Large intestine (tissue), 3 donors: ENCODE data around the gene ROR2. TPM values are rescaled to one million over a fixed set of nuclear protein-coding genes. Genes with fewer than 3 reads are reported as not detected.

ENCODE experiments used
- DNase-seq, 2 donors: peaks; one replicate each; pipeline versions ENCODE4 v3.0.0 to v3.0.0-alpha.2; 2013
- H3K27ac ChIP-seq: one replicate; pipeline ENCODE4 v1.5.1; 2013; ENCODE audit warnings: low read length
- H3K27me3 ChIP-seq: 2 replicates; pipeline ENCODE4 v1.6.1; 2013; ENCODE audit warnings: low read length; ENCODE audit not compliant: control insufficient read depth, insufficient read depth
- H3K36me3 ChIP-seq: 2 replicates; pipeline ENCODE4 v1.6.1; 2013; ENCODE audit warnings: low read length; ENCODE audit not compliant: control insufficient read depth, insufficient read depth
- H3K4me1 ChIP-seq: one replicate; pipeline ENCODE4 v1.6.1; 2013; ENCODE audit warnings: low read length; ENCODE audit not compliant: control insufficient read depth, insufficient read depth
- H3K4me3 ChIP-seq: one replicate; pipeline ENCODE4 v1.5.1; 2013; ENCODE audit warnings: low read length
- H3K9me3 ChIP-seq: one replicate; pipeline ENCODE4 v1.6.1; 2013; ENCODE audit warnings: mild to moderate bottlenecking, low read depth, low read length, moderate library complexity; ENCODE audit not compliant: control insufficient read depth
- WGBS: methylation state at CpG from one replicate; pipeline ENCODE4 v1.1.5; 2013; ENCODE audit warnings: low lambda C conversion rate; ENCODE audit not compliant: insufficient coverage; 5-methylcytosine and 5-hydroxymethylcytosine counted together
- polyA plus RNA-seq: library from polyadenylated mRNA; unstranded; fragments of 120-200 nt; gene quantifications from one replicate; pipeline ENCODE4 v1.2.1, GENCODE V29; 2013

The ROR2 gene
- polyA plus RNA-seq, 1 donor: 17.5 TPM

DNA sequence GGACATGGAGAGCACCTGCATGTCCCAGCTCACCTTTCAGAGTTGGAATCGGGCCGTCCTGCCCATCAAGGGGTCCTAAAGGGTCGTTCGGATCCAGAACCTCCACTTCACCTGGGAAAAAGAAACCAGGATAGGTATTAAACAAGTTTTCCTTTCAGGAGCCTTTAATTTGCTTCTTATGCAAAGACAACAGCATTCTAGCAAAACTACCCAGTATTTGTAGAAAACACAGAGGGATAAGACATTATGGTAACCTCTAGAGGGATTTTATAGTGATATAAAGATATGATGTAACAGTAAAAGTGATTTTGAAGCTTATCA, 174.4 kb downstream of the ROR2 start:
- H3K9me3 ChIP-seq: no peaks in the 10 kb centered on the region
- no peak for DNase-seq
- H3K27me3 ChIP-seq: no peaks in the 10 kb centered on the region
- WGBS: no CpG with 5 or more reads among the region's 4 CpGs
- no peak overlapping the region for H3K4me3 ChIP-seq
- no peak overlapping the region for H3K27ac ChIP-seq
- H3K4me1 ChIP-seq: peaks cover 7% of the 10 kb centered on the region
- H3K36me3 ChIP-seq: no peaks in the 10 kb centered on the region

DNA sequence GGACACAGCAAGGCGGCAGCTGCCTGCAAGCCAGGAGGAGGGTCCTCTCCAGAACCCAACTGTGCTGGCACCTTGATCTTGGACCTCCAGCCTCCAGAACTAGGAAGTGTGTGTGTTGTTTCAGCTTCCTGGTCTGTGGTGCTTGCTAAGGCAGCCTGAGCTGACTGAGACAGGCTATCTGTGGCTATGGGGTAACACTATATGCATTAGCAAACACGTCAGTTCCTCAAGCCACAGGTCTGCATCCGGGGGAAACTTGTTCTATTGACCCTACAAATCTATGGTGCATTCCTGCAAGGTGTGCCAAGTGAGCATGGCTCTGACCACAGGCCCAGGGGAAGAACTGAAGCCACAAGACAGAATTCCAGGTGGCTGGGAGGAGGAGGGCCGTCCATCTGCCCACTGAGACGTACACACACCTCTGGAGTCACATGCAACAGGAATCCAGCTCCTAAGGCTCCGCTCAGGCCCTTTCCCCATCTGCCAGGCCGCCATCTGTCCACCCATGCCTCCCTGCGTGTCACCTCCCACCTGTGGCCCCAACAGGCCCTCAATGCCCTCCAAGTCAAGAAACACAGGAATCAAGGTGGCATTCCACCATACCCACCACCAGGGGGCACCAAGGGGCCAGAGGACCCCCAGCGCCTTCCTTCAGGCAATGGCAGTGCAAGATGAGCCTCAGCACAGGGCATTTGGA, 174.9 kb downstream of the ROR2 start:
- no peaks in the 10 kb centered on the region for H3K36me3 ChIP-seq
- no peaks in the 10 kb centered on the region for H3K9me3 ChIP-seq
- no CpG with 5 or more reads among the region's 9 CpGs for WGBS
- H3K4me3 ChIP-seq: no peak overlapping the region
- H3K4me1 ChIP-seq: peaks cover 7% of the 10 kb centered on the region
- H3K27ac ChIP-seq: no peak overlapping the region
- DNase-seq: peak; percentile 60 to 62
- H3K27me3 ChIP-seq: no peaks in the 10 kb centered on the region

DNA sequence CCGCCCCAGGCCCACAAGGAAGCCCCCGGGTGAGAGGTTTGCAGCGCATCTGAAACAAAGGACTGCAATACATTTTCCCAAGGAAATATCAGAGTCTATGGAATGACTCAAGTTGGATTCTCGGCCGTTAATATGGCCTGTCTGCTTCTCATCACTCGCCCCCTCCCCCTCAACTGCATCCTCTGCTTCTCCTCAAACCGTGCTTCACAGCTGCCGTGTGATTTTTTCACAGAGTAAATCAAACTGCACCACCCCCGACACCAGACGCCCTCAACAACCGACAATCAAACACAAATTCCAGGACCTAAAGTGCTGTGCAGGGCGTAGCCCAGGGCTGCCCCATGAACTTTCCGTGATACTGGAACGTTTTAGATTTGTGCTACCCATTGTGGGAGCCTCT, 176.9 kb downstream of the ROR2 start:
- 67% methylated on average over 3 of the region's 14 CpGs for WGBS
- Histone ChIP-seq H3K27ac (no peak overlapping the region), H3K4me1 (peaks cover 7% of the 10 kb centered on the region), H3K4me3 (no peak overlapping the region), H3K36me3 (no peaks in the 10 kb centered on the region), H3K9me3 (no peaks in the 10 kb centered on the region), H3K27me3 (no peaks in the 10 kb centered on the region)
- no peak for DNase-seq

DNA sequence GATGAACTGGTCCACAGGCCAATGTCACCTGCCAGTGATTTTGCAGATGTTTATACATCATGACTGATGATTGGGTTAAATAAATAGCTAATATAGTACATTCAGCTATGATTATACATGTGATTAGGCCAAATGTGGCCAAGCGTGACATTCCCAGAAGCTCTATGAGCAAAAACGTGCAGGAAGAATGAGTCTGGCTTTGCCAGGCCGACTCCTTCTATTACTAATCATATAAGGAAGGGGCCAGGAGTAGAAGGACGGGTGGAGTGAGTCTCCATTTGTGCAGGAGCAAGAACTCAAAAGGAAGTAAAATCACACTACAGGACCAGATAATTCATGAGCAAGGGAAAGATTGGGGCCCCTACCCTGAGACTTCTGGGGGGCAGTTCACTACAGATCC, 178.2 kb downstream of the ROR2 start:
- no peak overlapping the region for H3K27ac ChIP-seq
- no peaks in the 10 kb centered on the region for H3K27me3 ChIP-seq
- H3K36me3 ChIP-seq: no peaks in the 10 kb centered on the region
- H3K4me3 ChIP-seq: no peak overlapping the region
- H3K4me1 ChIP-seq: peaks cover 7% of the 10 kb centered on the region
- DNase-seq: no peak
- 80% methylated on average over 1 of the region's 4 CpGs for WGBS
- no peaks in the 10 kb centered on the region for H3K9me3 ChIP-seq

DNA sequence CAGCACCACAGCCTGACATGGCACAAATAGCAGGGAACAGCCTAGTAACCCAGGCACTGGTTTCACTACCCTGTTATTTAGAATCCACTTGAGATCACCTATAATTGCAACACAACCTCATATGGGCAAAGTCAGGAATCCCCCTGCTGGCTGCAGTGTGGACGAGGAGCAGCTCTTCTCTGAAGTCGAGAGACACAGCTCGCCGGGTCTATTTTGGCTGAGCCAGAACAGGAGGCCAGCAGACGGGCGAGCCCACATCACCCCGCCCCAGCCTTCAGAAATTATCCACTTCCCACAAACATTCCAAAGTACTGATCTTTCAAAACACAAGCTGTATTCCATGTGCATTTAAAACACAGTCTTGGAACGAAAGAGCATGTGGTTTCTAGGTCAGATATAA, 179.0 kb downstream of the ROR2 start:
- Histone ChIP-seq H3K27me3 (no peaks in the 10 kb centered on the region), H3K27ac (no peak overlapping the region), H3K4me3 (no peak overlapping the region), H3K36me3 (no peaks in the 10 kb centered on the region), H3K4me1 (peaks cover 7% of the 10 kb centered on the region), H3K9me3 (no peaks in the 10 kb centered on the region)
- no CpG with 5 or more reads among the region's 8 CpGs for WGBS
- DNase-seq: peak; percentile 15 to 44

DNA sequence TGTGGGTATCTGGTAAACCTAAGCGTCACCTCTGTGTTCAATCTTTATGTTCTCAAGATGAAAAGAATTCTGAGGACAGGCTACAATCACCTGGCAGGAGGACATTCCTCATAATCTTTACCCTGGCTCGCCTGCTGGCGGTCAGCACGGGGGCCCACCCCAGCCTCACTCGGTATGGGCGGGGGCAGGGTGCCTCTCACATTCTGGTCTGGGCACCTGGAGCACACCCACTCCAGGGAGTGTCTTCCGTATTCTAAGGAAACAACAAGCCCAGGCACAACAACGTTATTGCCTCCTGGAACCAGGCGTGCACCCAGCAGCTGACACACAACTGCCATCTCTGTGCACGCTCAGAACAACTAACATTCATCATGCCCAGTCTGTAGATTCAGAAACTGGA, 179.8 kb downstream of the ROR2 start:
- WGBS: no CpG with 5 or more reads among the region's 10 CpGs
- Histone ChIP-seq H3K4me3 (no peak overlapping the region), H3K27ac (no peak overlapping the region), H3K4me1 (peaks cover 5% of the 10 kb centered on the region), H3K27me3 (no peaks in the 10 kb centered on the region), H3K36me3 (no peaks in the 10 kb centered on the region), H3K9me3 (no peaks in the 10 kb centered on the region)
- DNase-seq: no peak

DNA sequence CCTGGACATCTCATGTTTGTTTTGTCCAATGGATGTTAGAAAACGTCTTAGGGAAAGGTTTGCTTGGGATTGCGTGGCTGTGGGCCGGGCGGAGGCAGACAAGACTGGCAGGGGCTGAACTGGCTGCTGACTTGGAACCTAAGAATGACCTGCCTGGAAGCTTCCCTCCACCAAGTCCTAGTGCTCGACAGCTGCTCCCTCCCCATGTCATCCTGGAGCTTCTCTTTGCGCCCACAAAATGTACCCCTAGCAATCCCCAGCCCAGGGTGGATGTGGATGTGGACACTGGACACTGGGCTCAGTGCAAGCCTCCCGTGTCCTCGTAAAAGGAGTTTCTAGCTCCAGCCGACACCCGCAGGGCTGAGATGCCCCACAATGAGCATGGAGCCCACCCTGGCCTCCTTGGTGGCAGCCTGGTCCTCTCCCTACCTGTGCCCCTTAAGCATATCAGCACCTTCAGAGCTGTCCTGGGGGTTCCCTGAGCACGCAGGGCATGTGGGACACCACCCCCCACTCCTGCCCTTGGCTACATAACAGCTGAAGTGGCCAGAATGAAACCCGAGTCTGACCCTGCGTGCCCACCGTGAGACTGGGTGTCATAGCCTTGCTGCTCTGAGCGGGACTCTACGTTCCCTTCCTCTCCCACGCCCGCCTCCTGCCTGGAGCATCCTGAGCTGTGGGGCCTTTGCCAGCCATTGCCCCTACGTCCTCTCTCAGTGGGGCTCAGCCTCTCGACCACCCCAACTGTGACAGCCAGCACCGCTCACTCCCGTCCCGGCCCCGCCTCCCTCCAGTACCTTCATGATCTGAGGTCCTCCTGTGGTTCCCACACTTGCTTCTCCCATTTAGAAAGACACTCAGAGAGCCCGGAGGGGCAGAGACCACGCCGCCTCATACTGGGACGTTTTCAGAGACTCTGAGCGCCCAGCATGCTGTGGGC, 180.8 kb downstream of the ROR2 start:
- Histone ChIP-seq H3K4me1 (peaks cover 3% of the 10 kb centered on the region), H3K36me3 (no peaks in the 10 kb centered on the region), H3K4me3 (no peak overlapping the region), H3K27ac (no peak overlapping the region), H3K9me3 (no peaks in the 10 kb centered on the region), H3K27me3 (no peaks in the 10 kb centered on the region)
- no peak for DNase-seq
- no CpG with 5 or more reads among the region's 29 CpGs for WGBS

DNA sequence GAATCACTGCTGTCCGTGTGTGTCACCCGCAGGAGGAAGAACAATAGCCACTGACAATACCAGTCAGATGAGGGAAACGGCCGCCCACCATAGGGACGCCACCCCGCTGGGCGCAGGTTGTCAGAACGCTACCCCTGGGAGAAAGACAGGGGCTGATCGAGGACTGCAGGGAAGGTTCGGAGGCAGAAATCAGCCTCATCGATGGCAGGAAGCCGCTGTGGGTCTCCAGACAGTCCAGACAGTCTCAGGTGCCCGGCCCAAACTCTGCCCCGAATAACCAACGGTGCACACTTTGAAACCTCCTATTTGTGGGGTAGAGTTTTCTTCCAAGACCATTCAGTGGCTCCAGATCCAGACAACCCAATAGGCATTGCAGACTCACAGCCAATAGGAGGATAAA, 181.5 kb downstream of the ROR2 start:
- no peak overlapping the region for H3K27ac ChIP-seq
- H3K9me3 ChIP-seq: no peaks in the 10 kb centered on the region
- no peak for DNase-seq
- H3K27me3 ChIP-seq: no peaks in the 10 kb centered on the region
- no peaks in the 10 kb centered on the region for H3K36me3 ChIP-seq
- WGBS: no CpG with 5 or more reads among the region's 15 CpGs
- H3K4me3 ChIP-seq: no peak overlapping the region
- peaks cover 3% of the 10 kb centered on the region for H3K4me1 ChIP-seq

DNA sequence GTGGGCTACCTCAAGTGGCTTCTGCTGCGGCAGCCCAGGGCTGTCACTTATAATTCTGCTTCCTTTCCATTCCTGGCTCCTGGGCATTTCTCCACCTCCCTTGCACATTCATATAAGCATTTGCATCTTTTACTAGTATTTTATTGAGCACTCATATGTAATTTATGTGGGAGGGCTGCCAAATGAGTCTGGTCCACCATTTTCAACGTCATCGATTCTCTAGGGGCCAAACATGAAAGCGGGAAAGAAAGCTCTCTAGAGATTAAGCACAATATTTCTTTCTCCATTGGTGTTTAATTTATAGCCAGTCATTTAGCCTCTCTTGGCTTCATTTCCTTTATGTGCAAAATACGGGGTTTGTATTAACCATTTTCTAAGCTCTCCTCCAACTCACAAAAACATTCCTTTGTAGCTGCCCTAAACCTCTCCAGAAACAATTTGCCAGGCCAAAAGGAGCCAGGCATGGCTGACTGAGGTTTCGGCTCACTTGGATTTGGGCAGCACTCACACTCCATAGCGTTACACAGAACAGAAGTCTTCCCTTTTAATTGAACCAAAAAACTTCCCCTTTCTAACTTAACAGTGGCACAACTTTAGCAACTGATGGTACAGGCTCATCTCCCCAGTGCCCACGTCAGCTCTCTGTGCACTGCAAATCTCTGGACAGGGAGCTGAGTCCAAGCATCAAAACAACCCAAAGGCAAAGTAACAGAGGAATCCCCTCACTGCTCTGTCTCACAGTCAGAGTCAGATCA, 183.5 kb downstream of the ROR2 start:
- Histone ChIP-seq H3K4me1 (peaks cover 2% of the 10 kb centered on the region), H3K36me3 (no peaks in the 10 kb centered on the region), H3K27ac (no peak overlapping the region), H3K27me3 (no peaks in the 10 kb centered on the region), H3K4me3 (no peak overlapping the region), H3K9me3 (no peaks in the 10 kb centered on the region)
- WGBS: 100% methylated on average over 2 of the region's 8 CpGs
- DNase-seq: no peak

DNA sequence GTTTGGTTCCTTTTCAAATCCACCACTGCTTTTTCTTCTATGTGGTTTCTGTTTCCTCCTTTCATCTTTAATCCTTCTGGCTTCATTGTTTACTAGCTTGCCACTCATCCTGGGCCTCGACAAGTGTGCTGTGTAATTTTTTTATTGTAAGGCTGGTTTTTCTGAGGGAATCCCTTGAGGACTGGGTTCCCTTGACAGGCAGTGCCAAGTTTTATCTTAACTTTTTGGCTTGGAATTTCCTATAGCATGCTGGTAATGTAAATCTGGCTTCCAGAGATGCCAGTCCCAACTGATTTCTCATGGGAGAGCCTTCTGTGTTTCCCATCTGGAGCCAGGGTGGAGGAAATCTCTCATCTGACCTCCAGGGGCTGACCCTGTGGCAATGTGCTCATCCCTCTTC, 184.7 kb downstream of the ROR2 start:
- no CpG with 5 or more reads among the region's 1 CpG for WGBS

More for the DNA sequence above, 184.7 kb downstream of the ROR2 start:
- Histone ChIP-seq H3K27ac (no peak overlapping the region), H3K9me3 (peaks cover 2% of the 10 kb centered on the region), H3K36me3 (no peaks in the 10 kb centered on the region), H3K4me1 (peaks cover 9% of the 10 kb centered on the region), H3K27me3 (no peaks in the 10 kb centered on the region), H3K4me3 (no peak overlapping the region)
- DNase-seq: no peak
